OCI-LY3 (cell line): ENCODE results near the gene CYP1A2.

Source experiments
- CTCF ChIP-seq: fragments of 200-600, 300-600 bp; sonication (generic); IDR thresholded peaks from 2 replicates; pipeline ENCODE4 v1.5.1; 2014; ENCODE audit warnings: antibody characterized with exemption, low read length, low read depth
- EZH2phosphoT487 ChIP-seq: fragments of 200-600 bp; shearing (Covaris generic); IDR thresholded peaks from 2 replicates; pipeline ENCODE4 v1.6.1; 2018; ENCODE audit warnings: antibody characterized with exemption, mixed run types, low read depth

- TF ChIP-seq CTCF (no peak), EZH2phosphoT487 (no peak)
Measured at GRCh38 chr15:74783072-74783807, 34.6 kb downstream of the CYP1A2 start.
